Caco-2 (cell line): Measurements from ENCODE around the gene B3GNT7. TPM values are rescaled to one million over a fixed set of nuclear protein-coding genes. Genes with fewer than 3 reads are reported as not detected.

Experiments
- BruUV-seq: library from RNA; stranded (reverse); fragments of 400-500 nt; replicated peaks from 2 replicates; lab custom pipeline; 2021; lab: Mats Ljungman, UMichigan
- CTCF ChIA-PET: fragments of 300-600 bp; sonication (Branson Sonifier 250); formaldehyde crosslinking; loops from one replicate; lab custom pipeline; 2022; ENCODE audit warnings: antibody characterized with exemption; lab: Charles Lee
- POLR2A ChIA-PET: fragments of 300-600 bp; sonication (Branson Sonifier 250); formaldehyde crosslinking; loops from one replicate; lab custom pipeline; 2022; ENCODE audit warnings: antibody characterized with exemption; lab: Charles Lee
- DNase-seq, 2 experiments: peaks; one replicate each; pipeline versions ENCODE4 v3.0.0 to v3.0.0-alpha.2; 2020 to 2022
- H3K27me3 ChIP-seq: replicated peaks from 2 replicates; pipeline ENCODE4 v1.6.0; 2011; ENCODE audit warnings: low read length; ENCODE audit not compliant: control insufficient read depth, insufficient read depth
- H3K36me3 ChIP-seq: 2 replicates; pipeline ENCODE4 v1.5.1; 2011; ENCODE audit warnings: low read length; ENCODE audit not compliant: control insufficient read depth, insufficient read depth
- H3K4me1 ChIP-seq: fragments of 250-450 bp; sonication (Bioruptor Pico); 2 replicates; pipeline ENCODE4 v1.5.1; 2020; ENCODE audit warnings: mild to moderate bottlenecking
- H3K4me3 ChIP-seq: 2 replicates; pipeline ENCODE4 v1.5.1; 2011; ENCODE audit warnings: low read depth, mild to moderate bottlenecking, control low read depth, low read length
- H3K9me3 ChIP-seq: fragments of 250-450 bp; sonication (Bioruptor Pico); 2 replicates; pipeline ENCODE4 v1.5.1; 2020; ENCODE audit warnings: mild to moderate bottlenecking, moderate library complexity
- H3K27ac Mint-ChIP-seq: one replicate; pipeline ENCODE4 v1.8.0; 2022; ENCODE audit warnings: mixed read lengths; ENCODE audit not compliant: unreplicated experiment
- H3K27me3 Mint-ChIP-seq: one replicate; pipeline ENCODE4 v1.8.0; 2022; ENCODE audit warnings: mixed read lengths; ENCODE audit not compliant: insufficient read depth, unreplicated experiment
- H3K36me3 Mint-ChIP-seq: one replicate; pipeline ENCODE4 v1.8.0; 2022; ENCODE audit warnings: mild to moderate bottlenecking, mixed read lengths; ENCODE audit not compliant: insufficient read depth, unreplicated experiment
- H3K4me1 Mint-ChIP-seq: one replicate; pipeline ENCODE4 v1.8.0; 2022; ENCODE audit warnings: low read depth, mixed read lengths; ENCODE audit not compliant: unreplicated experiment
- H3K4me3 Mint-ChIP-seq: one replicate; pipeline ENCODE4 v1.8.0; 2022; ENCODE audit warnings: mild to moderate bottlenecking, moderate library complexity, mixed read lengths; ENCODE audit not compliant: unreplicated experiment
- H3K9me3 Mint-ChIP-seq: one replicate; pipeline ENCODE4 v1.8.0; 2022; ENCODE audit warnings: mixed read lengths; ENCODE audit not compliant: unreplicated experiment
- CTCF ChIP-seq, 2 experiments: fragments of 200-600 bp in 1 of 2; IDR thresholded peaks; 1 replicate in 1 of 2; 2 replicates in 1 of 2; pipeline versions ENCODE4 v1.5.1 to v1.8.0; 2011 to 2022; ENCODE audit warnings: antibody characterized with exemption in 1 of 2, control low read depth in 1 of 2, inconsistent platforms in 1 of 2, low read depth in 1 of 2, low read length in 1 of 2, mild to moderate bottlenecking in 1 of 2, moderate library complexity in 1 of 2; ENCODE audit not compliant: insufficient read depth in 1 of 2, severe bottlenecking in 1 of 2, unreplicated experiment in 1 of 2
- intact Hi-C: fragments of 100-400 bp; cut with micrococcal nuclease; formaldehyde crosslinking; loops from one replicate; pipeline ENCODE4 v1.10.0; 2022; ENCODE audit not compliant: unreplicated experiment
- total RNA-seq: library from RNA; stranded (reverse); gene quantifications from 2 replicates; pipeline ENCODE4 v1.2.3, GENCODE V29; 2022

B3GNT7 gene
- total RNA-seq, 1 experiment from 2014 or later: 2.7 TPM

GRCh38 chr2:231369580-231370428 is 25.7 kb upstream of the B3GNT7 start:
- DNase-seq: no peak
- no peak overlapping the region for H3K4me3 ChIP-seq
- no peaks in the 10 kb centered on the region for H3K27me3 Mint-ChIP-seq
- ChIA-PET POLR2A (no interaction called here), CTCF (no interaction called here)
- no peaks in the 10 kb centered on the region for H3K36me3 Mint-ChIP-seq
- no peaks in the 10 kb centered on the region for H3K9me3 ChIP-seq
- no peaks in the 10 kb centered on the region for H3K36me3 ChIP-seq
- intact Hi-C loops: no loop called here
- BruUV-seq: no TSS peak
- no peak for TF ChIP-seq CTCF (IDR thresholded peaks at IDR 0.05; ENCODE audit: insufficient read depth in 1 of 2, low read depth in 1 of 2, low read length in 1 of 2, severe bottlenecking in 1 of 2, unreplicated experiment in 1 of 2)
- H3K4me3 Mint-ChIP-seq: no peak overlapping the region
- peaks cover 6% of the 10 kb centered on the region for H3K4me1 Mint-ChIP-seq
- no peak overlapping the region for H3K27ac Mint-ChIP-seq
- H3K27me3 ChIP-seq: no peaks in the 10 kb centered on the region
- no peaks in the 10 kb centered on the region for H3K9me3 Mint-ChIP-seq
- peaks cover 22% of the 10 kb centered on the region for H3K4me1 ChIP-seq

GRCh38 chr2:231370429-231370748 is 25.1 kb upstream of the B3GNT7 start:
- CTCF ChIA-PET: no interaction called here
- Histone ChIP-seq H3K27me3 (no peaks in the 10 kb centered on the region), H3K4me1 (peaks cover 18% of the 10 kb centered on the region; the same call in 1 of the 2 replicates), H3K36me3 (no peaks in the 10 kb centered on the region), H3K9me3 (no peaks in the 10 kb centered on the region), H3K4me3 (no peak overlapping the region)
- no peak for TF ChIP-seq CTCF (IDR thresholded peaks at IDR 0.05; ENCODE audit: insufficient read depth in 1 of 2, low read depth in 1 of 2, low read length in 1 of 2, severe bottlenecking in 1 of 2, unreplicated experiment in 1 of 2)
- no peak overlapping the region for H3K27ac Mint-ChIP-seq
- no peaks in the 10 kb centered on the region for H3K4me1 Mint-ChIP-seq
- DNase-seq: no peak
- POLR2A ChIA-PET: no interaction called here
- intact Hi-C loops: no loop called here
- H3K36me3 Mint-ChIP-seq: no peaks in the 10 kb centered on the region
- no peak overlapping the region for H3K4me3 Mint-ChIP-seq
- no peaks in the 10 kb centered on the region for H3K9me3 Mint-ChIP-seq
- BruUV-seq: no TSS peak
- no peaks in the 10 kb centered on the region for H3K27me3 Mint-ChIP-seq

- Mint-ChIP-seq H3K4me3 (no peak overlapping the region), H3K36me3 (no peaks in the 10 kb centered on the region), H3K9me3 (no peaks in the 10 kb centered on the region), H3K4me1 (no peaks in the 10 kb centered on the region), H3K27me3 (no peaks in the 10 kb centered on the region), H3K27ac (no peak overlapping the region)
- ChIA-PET POLR2A (no interaction called here), CTCF (interaction anchor here (0.6 kb wide), 1 partner anchor 15 kb away, joined by 6 read pairs; no protein-coding TSS in a partner anchor)
- H3K4me1 ChIP-seq: peaks cover 13% of the 10 kb centered on the region; the same call in 1 of the 2 replicates
- no peaks in the 10 kb centered on the region for H3K36me3 ChIP-seq
- TF ChIP-seq CTCF (IDR thresholded peaks at IDR 0.05; ENCODE audit: insufficient read depth in 1 of 2, low read depth in 1 of 2, low read length in 1 of 2, severe bottlenecking in 1 of 2, unreplicated experiment in 1 of 2): no peak
- intact Hi-C loops: no loop called here
- no peak overlapping the region for H3K4me3 ChIP-seq
- H3K27me3 ChIP-seq: no peaks in the 10 kb centered on the region
- no TSS peak for BruUV-seq
- H3K9me3 ChIP-seq: no peaks in the 10 kb centered on the region
- no peak for DNase-seq
Measured at GRCh38 chr2:231370749-231371429, 24.6 kb upstream of the B3GNT7 start.
